Activated CD4-positive, alpha-beta memory T cell treated with anti-CD3 and anti-CD28 coated beads for 36 hours (primary cell): ENCODE measurements around the gene CIAPIN1. TPM values are rescaled to one million over a fixed set of nuclear protein-coding genes. Genes with fewer than 3 reads are reported as not detected.

ENCODE experiments used
- total RNA-seq, 2 experiments: library from RNA; stranded (reverse); gene quantifications; one replicate each; pipeline ENCODE4 v1.2.3, GENCODE V29; 2021

The CIAPIN1 gene
- total RNA-seq, 2 experiments from 2014 or later = 34.8 to 38.5 TPM

Other genes with a start within 250 kb of the CIAPIN1 start
- gene ARL2BP, start 202.1 kb downstream of the CIAPIN1 start, total RNA-seq = 10 to 100 TPM; 16.4 to 16.9 TPM
- gene PLLP, start 162.7 kb downstream of the CIAPIN1 start, total RNA-seq = not detected
- 1 to 10 TPM; 1.5 to 1.7 TPM for gene CCL22, start 88.6 kb downstream of the CIAPIN1 start, total RNA-seq
- not detected for gene CX3CL1, start 74.9 kb downstream of the CIAPIN1 start, total RNA-seq
- gene CCL17, start 42.6 kb downstream of the CIAPIN1 start, total RNA-seq = 1 to 10 TPM; 1.6 to 3.1 TPM
- gene COQ9, start 94 bp upstream of the CIAPIN1 start, total RNA-seq = 10 to 100 TPM; 29.8 to 33.0 TPM
- 10 to 100 TPM; 52.5 to 57.0 TPM for gene POLR2C, start 15.3 kb upstream of the CIAPIN1 start, total RNA-seq
- gene DOK4, start 39.1 kb upstream of the CIAPIN1 start, total RNA-seq = 1 to 10 TPM; 5.5 to 7.1 TPM
- gene CCDC102A, start 89.2 kb upstream of the CIAPIN1 start, total RNA-seq = 1 to 10 TPM; 7.0 to 7.9 TPM
- 1 to 10 TPM; 6.7 to 6.9 TPM for gene ADGRG5, start 95.3 kb upstream of the CIAPIN1 start, total RNA-seq
- gene ADGRG1, start 181.2 kb upstream of the CIAPIN1 start, total RNA-seq = 1 to 10 TPM; 4.7 to 6.0 TPM
- gene ADGRG3, start 220.9 kb upstream of the CIAPIN1 start, total RNA-seq = not detected
- not detected for gene DRC7, start 247.4 kb upstream of the CIAPIN1 start, total RNA-seq